Stimulated activated CD4-positive, alpha-beta T cell treated with anti-CD3 and anti-CD28 coated beads, Interleukin-1b, Interleukin-23, amount 100 ng/mL, for 4 hours (primary cell): ENCODE measurements around the gene CCSER1.
"Not testable (repeated sequence)": the region's sequence is repeated elsewhere in the genome, so short reads cannot be mapped to it uniquely, and the experiment has no call there.

Experiments used
- DNase-seq, 2 donors: peaks; one replicate each; pipeline ENCODE4 v3.0.0-alpha.2; 2020; ENCODE audit warnings: low read depth in 2 of 2

CCSER1 gene

GRCh38 chr4:90705501-90705900 lies 578.3 kb downstream of the CCSER1 start:
- DNase-seq: not testable (repeated sequence)

- DNase-seq: no peak
These were observed 588.0 kb downstream of the CCSER1 start for GRCh38 chr4:90715242-90715641.

GRCh38 chr4:90718931-90719330 lies 591.7 kb downstream of the CCSER1 start:
- DNase-seq: no peak

- DNase-seq: no peak
These were observed 600.7 kb downstream of the CCSER1 start for GRCh38 chr4:90727938-90728337.

- DNase-seq: no peak
These were observed 603.6 kb downstream of the CCSER1 start for GRCh38 chr4:90730752-90731151.

- no peak for DNase-seq
These were observed 606.0 kb downstream of the CCSER1 start for GRCh38 chr4:90733211-90733610.

GRCh38 chr4:90745176-90745575 lies 618.0 kb downstream of the CCSER1 start:
- no peak for DNase-seq

GRCh38 chr4:90753068-90753467 lies 625.9 kb downstream of the CCSER1 start:
- DNase-seq: no peak

- no peak for DNase-seq
These were observed 630.4 kb downstream of the CCSER1 start for GRCh38 chr4:90757534-90758060.

GRCh38 chr4:90760059-90760458 lies 632.9 kb downstream of the CCSER1 start:
- no peak for DNase-seq

GRCh38 chr4:90766837-90767236 lies 639.6 kb downstream of the CCSER1 start:
- DNase-seq: no peak

- DNase-seq: no peak
These were observed 642.1 kb downstream of the CCSER1 start for GRCh38 chr4:90769251-90769650.

- no peak for DNase-seq
These were observed 653.0 kb downstream of the CCSER1 start for GRCh38 chr4:90780193-90780592.

- no peak for DNase-seq
These were observed 659.4 kb downstream of the CCSER1 start for GRCh38 chr4:90786602-90787001.

GRCh38 chr4:90792696-90793095 lies 665.5 kb downstream of the CCSER1 start:
- no peak for DNase-seq

GRCh38 chr4:90798948-90799347 lies 671.8 kb downstream of the CCSER1 start:
- no peak for DNase-seq

GRCh38 chr4:90799895-90800294 lies 672.7 kb downstream of the CCSER1 start:
- DNase-seq: no peak

- no peak for DNase-seq
These were observed 688.4 kb downstream of the CCSER1 start for GRCh38 chr4:90815569-90815968.

- DNase-seq: no peak
These were observed 689.6 kb downstream of the CCSER1 start for GRCh38 chr4:90816754-90817153.

GRCh38 chr4:90824266-90825150 lies 697.3 kb downstream of the CCSER1 start:
- no peak for DNase-seq

- no peak for DNase-seq
These were observed 698.7 kb downstream of the CCSER1 start for GRCh38 chr4:90825849-90826248.

GRCh38 chr4:90833706-90834105 lies 706.5 kb downstream of the CCSER1 start:
- DNase-seq: no peak

- no peak for DNase-seq
These were observed 710.0 kb downstream of the CCSER1 start for GRCh38 chr4:90837241-90837640.
